Measurements from ENCODE around the gene BRS3.

The BRS3 gene

GRCh38 chrX:136496186-136496763 lies 8.5 kb downstream of the BRS3 start:
- DNase-seq, result no peak

GRCh38 chrX:136496764-136497555 lies 9.2 kb downstream of the BRS3 start:
- peak; percentile 71 for DNase-seq

- no peak for DNase-seq
These were observed 9.9 kb downstream of the BRS3 start, which contains the start of gene HTATSF1 for GRCh38 chrX:136497556-136498052. Gene HTATSF1 (plus strand): TSS chrX:136497592. CDS start chrX:136497685, 93 bp downstream.

GRCh38 chrX:136519069-136519468 lies 31.3 kb downstream of the BRS3 start:
- DNase-seq, result no peak

- no peak for DNase-seq
These were observed 36.0 kb downstream of the BRS3 start for GRCh38 chrX:136523770-136524169.

- peak; percentile 59 for DNase-seq
These were observed 38.2 kb downstream of the BRS3 start for GRCh38 chrX:136525738-136526606.

GRCh38 chrX:136528645-136529315 lies 41.0 kb downstream of the BRS3 start:
- peak; percentile 42 for DNase-seq

- DNase-seq, result no peak
These were observed 42.0 kb downstream of the BRS3 start for GRCh38 chrX:136529795-136530194.

GRCh38 chrX:136531951-136532350 lies 44.2 kb downstream of the BRS3 start, which contains the start of gene VGLL1:
Gene VGLL1 (plus strand): TSS chrX:136532215. CDS start chrX:136536021, 3,806 bp downstream.
- DNase-seq, result no peak

- no peak for DNase-seq
These were observed 46.4 kb downstream of the BRS3 start for GRCh38 chrX:136534131-136534530.

GRCh38 chrX:136538811-136539210 lies 51.1 kb downstream of the BRS3 start:
- DNase-seq, result no peak

GRCh38 chrX:136540226-136540625 lies 52.5 kb downstream of the BRS3 start:
- no peak for DNase-seq

GRCh38 chrX:136541294-136541693 lies 53.5 kb downstream of the BRS3 start:
- DNase-seq, result no peak

GRCh38 chrX:136542281-136542680 lies 54.5 kb downstream of the BRS3 start:
- DNase-seq, result no peak

Data from NCI-H2029 (cell line).